Mesothelial cell of epicardium (in vitro differentiated cells): ENCODE measurements around the gene RIN1. TPM values are rescaled to one million over a fixed set of nuclear protein-coding genes. Genes with fewer than 3 reads are reported as not detected.

Experiments
- DNase-seq, 2 experiments: peaks; one replicate each; pipeline ENCODE4 v3.0.0; 2021; ENCODE audit warnings: low spot score in 2 of 2; ENCODE audit not compliant: unreplicated experiment in 2 of 2
- H3K27ac Mint-ChIP-seq: 2 replicates; pipeline ENCODE4 v1.8.0; 2021; ENCODE audit warnings: mixed read lengths
- H3K27me3 Mint-ChIP-seq: 2 replicates; pipeline ENCODE4 v1.8.0; 2021; ENCODE audit warnings: low read depth, mixed read lengths
- H3K36me3 Mint-ChIP-seq: 2 replicates; pipeline ENCODE4 v1.8.0; 2021; ENCODE audit warnings: mixed read lengths
- H3K4me1 Mint-ChIP-seq: 2 replicates; pipeline ENCODE4 v1.8.0; 2021; ENCODE audit warnings: mixed read lengths
- H3K4me3 Mint-ChIP-seq: 2 replicates; pipeline ENCODE4 v1.8.0; 2021; ENCODE audit warnings: mild to moderate bottlenecking, moderate library complexity, mixed read lengths
- H3K9me3 Mint-ChIP-seq: 2 replicates; pipeline ENCODE4 v1.8.0; 2021; ENCODE audit warnings: mixed read lengths
- CTCF ChIP-seq: fragments of 200-600 bp; sonication (generic); IDR thresholded peaks from one replicate; pipeline ENCODE4 v1.5.0; 2021; ENCODE audit warnings: antibody characterized with exemption; ENCODE audit not compliant: unreplicated experiment
- total RNA-seq: library from RNA; stranded (reverse); gene quantifications from 3 replicates; pipeline ENCODE4 v1.2.1, GENCODE V29; 2021

The RIN1 gene
- total RNA-seq, 1 donor from 2014 or later: 7.1 TPM

- no peak for TF ChIP-seq CTCF
- no peaks in the 10 kb centered on the region for H3K36me3 Mint-ChIP-seq
- H3K27me3 Mint-ChIP-seq: peaks cover 50% of the 10 kb centered on the region
- no peak within 1 kb of the TSS for H3K27ac Mint-ChIP-seq
- peaks cover 32% of the 10 kb centered on the region for H3K4me1 Mint-ChIP-seq
- H3K9me3 Mint-ChIP-seq: no peaks in the 10 kb centered on the region
- no peak for DNase-seq
- peak within 1 kb of the TSS; percentile 83 for H3K4me3 Mint-ChIP-seq
Measured at GRCh38 chr11:66291706-66292542, 44.3 kb downstream of the RIN1 start, which contains the start of gene TMEM151A. TMEM151A (plus strand) TSS chr11:66291894; CDS start chr11:66292014, 120 bp downstream.

DNA sequence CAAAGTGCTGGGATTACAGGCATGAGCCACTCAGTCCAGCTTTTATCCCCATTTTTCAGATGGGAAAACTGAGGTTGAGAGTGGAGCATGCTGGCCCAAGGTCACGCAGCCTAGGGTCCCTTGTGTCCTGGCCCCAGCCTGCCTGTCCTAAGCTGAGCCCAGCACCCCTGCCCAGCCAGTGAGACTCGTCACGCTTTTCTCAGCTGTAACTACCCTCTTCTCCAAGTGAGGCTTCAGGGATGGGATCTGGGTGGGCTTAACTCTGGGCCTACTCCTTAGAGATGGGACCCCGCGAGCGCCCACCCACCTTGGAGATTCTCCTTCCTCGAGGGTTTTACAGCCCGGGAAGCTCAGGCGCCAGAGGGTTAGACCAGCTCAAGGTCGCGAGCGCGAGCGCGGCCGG lies 44.9 kb downstream of the RIN1 start:
- Mint-ChIP-seq H3K27ac (no peak overlapping the region), H3K36me3 (no peaks in the 10 kb centered on the region), H3K27me3 (peaks cover 46% of the 10 kb centered on the region), H3K9me3 (no peaks in the 10 kb centered on the region), H3K4me1 (peaks cover 32% of the 10 kb centered on the region), H3K4me3 (peak overlapping the region; percentile 83)
- no peak for DNase-seq
- no peak for TF ChIP-seq CTCF

DNA sequence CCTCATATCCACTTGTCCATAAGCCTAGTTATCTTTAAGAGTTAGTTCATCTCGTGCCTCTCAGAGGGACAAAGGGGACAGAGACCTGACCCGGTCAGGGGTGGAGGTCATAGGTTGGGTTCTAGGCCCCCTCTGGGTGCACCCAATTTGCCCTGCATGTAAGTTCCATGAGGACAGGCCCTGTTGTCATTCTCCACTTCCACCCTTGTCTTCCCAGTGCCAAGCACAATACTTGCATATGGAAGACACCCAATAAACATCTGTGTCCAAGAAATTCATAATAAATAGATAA lies 46.0 kb downstream of the RIN1 start:
- peak overlapping the region; percentile 83 for H3K4me3 Mint-ChIP-seq
- no peaks in the 10 kb centered on the region for H3K9me3 Mint-ChIP-seq
- H3K27ac Mint-ChIP-seq: peak overlapping the region; percentile 40
- peaks cover 43% of the 10 kb centered on the region for H3K27me3 Mint-ChIP-seq
- peaks cover 32% of the 10 kb centered on the region for H3K4me1 Mint-ChIP-seq
- no peak for DNase-seq
- TF ChIP-seq CTCF: no peak
- no peaks in the 10 kb centered on the region for H3K36me3 Mint-ChIP-seq

DNA sequence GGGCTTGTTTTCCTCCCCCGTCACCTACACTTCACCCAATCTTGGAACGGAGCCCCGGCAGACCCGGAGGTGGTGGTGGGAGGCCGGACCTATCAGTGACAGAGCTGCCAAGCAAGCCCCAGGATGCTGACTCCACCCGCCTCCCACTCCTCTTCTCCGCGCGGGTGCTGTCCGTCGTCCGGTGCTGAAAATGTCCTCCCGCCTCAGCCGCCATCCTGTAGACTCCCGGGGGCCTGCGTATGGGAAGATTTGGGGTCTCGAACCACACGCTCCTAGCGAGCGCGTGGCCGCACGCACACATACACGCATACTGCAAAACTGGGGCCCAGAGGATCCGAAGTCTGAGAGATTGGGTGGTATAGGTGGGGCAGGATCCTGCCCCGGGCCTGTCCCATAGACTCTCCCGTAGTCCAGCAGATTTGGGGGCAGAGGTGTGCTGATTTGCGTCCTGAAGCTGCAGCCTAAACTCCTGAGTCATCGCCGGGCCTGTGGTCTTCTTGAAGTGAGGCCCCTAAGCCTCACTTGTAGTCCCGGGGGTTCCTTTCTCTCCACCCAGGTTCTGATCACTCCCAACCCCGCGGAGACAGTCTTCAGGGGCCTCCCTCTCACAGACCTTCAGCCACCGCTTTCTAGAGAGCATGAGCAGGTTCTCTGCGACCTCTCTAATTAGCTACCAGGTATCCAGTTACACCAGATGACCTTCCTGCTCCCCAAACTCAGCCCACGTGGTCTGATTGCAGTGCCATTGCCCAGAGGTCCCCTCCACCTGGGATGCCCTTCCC lies 46.5 kb downstream of the RIN1 start:
- peak overlapping the region; percentile 99 for H3K27ac Mint-ChIP-seq
- peaks cover 32% of the 10 kb centered on the region for H3K4me1 Mint-ChIP-seq
- peak overlapping the region; percentile 83 for H3K4me3 Mint-ChIP-seq
- peak; percentile 81 to 91 for DNase-seq
- H3K36me3 Mint-ChIP-seq: no peaks in the 10 kb centered on the region
- H3K27me3 Mint-ChIP-seq: peaks cover 43% of the 10 kb centered on the region
- H3K9me3 Mint-ChIP-seq: no peaks in the 10 kb centered on the region
- no peak for TF ChIP-seq CTCF

- peaks cover 37% of the 10 kb centered on the region for H3K27me3 Mint-ChIP-seq
- peak; percentile 95 to 97 for DNase-seq
- H3K36me3 Mint-ChIP-seq: no peaks in the 10 kb centered on the region
- peak within 1 kb of the TSS; percentile 99 for H3K27ac Mint-ChIP-seq
- H3K9me3 Mint-ChIP-seq: no peaks in the 10 kb centered on the region
- H3K4me3 Mint-ChIP-seq: peak within 1 kb of the TSS; percentile 83
- no peak for TF ChIP-seq CTCF
- H3K4me1 Mint-ChIP-seq: peaks cover 32% of the 10 kb centered on the region
Measured at GRCh38 chr11:66288671-66289547, 47.3 kb downstream of the RIN1 start, which contains the start of gene YIF1A. YIF1A (minus strand) TSS chr11:66289143; CDS start chr11:66288985, 158 bp downstream.
